ENCODE measurements around the gene TDRD1. TPM values are rescaled to one million over a fixed set of nuclear protein-coding genes. Genes with fewer than 3 reads are reported as not detected.

Gene TDRD1
- total and polyA plus RNA-seq, 2 donors (not counting 3 experiments of a cell fraction or from before 2014, with no cell fraction given) = not detected

DNA sequence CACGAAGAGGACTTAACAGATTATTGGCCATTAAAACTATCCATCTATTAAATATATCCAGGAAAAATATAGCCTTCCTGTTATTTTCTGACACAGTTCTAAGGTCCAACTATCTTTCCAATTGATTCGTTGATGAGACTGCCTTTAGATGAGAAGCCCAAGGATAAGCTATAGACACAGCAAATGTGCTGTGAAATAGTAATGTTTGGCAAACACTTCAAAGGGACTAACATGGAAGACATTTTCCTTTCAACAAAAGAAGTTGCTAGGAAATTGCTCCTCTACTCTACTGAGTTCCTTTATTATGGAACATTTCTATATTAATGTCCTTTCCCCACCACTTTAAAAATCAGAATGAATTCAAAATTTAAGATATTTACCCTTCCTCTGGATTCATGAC, 43.7 kb upstream of the TDRD1 start:
- intact Hi-C loops (cut with micrococcal nuclease) (no loop called here), dilution Hi-C loops (cut with MboI; ENCODE audit: extremely low pct_ligation_motif_present, low sequenced_read_pairs) (no loop called here)
- DNase-seq (ENCODE audit: low read depth, low spot score) = no peak
- TF ChIP-seq JUN (IDR thresholded peaks at IDR 0.05; ENCODE audit: borderline replicate concordance, insufficient read depth, insufficient read length, low read depth) (no peak), POLR2AphosphoS5 (IDR thresholded peaks at IDR 0.05; ENCODE audit: insufficient read depth, low read depth, low read length) (no peak), GATA2 (IDR thresholded peaks at IDR 0.05; ENCODE audit: insufficient read depth, insufficient read length, low read depth, low read length) (no peak), POLR2A (IDR thresholded peaks at IDR 0.05; ENCODE audit: low read depth, low read length) (no peak)
- TF ChIP-seq, protein P1, sequence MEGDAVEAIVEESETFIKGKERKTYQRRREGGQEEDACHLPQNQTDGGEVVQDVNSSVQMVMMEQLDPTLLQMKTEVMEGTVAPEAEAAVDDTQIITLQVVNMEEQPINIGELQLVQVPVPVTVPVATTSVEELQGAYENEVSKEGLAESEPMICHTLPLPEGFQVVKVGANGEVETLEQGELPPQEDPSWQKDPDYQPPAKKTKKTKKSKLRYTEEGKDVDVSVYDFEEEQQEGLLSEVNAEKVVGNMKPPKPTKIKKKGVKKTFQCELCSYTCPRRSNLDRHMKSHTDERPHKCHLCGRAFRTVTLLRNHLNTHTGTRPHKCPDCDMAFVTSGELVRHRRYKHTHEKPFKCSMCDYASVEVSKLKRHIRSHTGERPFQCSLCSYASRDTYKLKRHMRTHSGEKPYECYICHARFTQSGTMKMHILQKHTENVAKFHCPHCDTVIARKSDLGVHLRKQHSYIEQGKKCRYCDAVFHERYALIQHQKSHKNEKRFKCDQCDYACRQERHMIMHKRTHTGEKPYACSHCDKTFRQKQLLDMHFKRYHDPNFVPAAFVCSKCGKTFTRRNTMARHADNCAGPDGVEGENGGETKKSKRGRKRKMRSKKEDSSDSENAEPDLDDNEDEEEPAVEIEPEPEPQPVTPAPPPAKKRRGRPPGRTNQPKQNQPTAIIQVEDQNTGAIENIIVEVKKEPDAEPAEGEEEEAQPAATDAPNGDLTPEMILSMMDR (IDR thresholded peaks at IDR 0.05; ENCODE audit: extremely low read depth in 1 of 2, insufficient read depth in 1 of 2, low read depth in 1 of 2, low read length in 2 of 2) = no peak
- BruUV-seq (replicated peaks) = no TSS peak
- Histone ChIP-seq H3K36me3 (ENCODE audit: control insufficient read depth in 2 of 2, extremely low read depth in 1 of 2, insufficient read depth in 2 of 2, low read length in 2 of 2) (peaks cover 2 to 7% of the 10 kb centered on the region in 2 experiments), H2AFZ (ENCODE audit: low read depth, low read length) (no peak overlapping the region), H3K27me3 (ENCODE audit: control insufficient read depth in 2 of 2, insufficient read depth in 2 of 2, low read length in 2 of 2) (no peaks in the 10 kb centered on the region), H3K4me1 (ENCODE audit: control insufficient read depth, extremely low read depth, insufficient read depth, low read length) (peaks cover 6% of the 10 kb centered on the region), H3K79me2 (ENCODE audit: control insufficient read depth, insufficient read depth, low read length) (no peaks in the 10 kb centered on the region), H3K4me2 (ENCODE audit: insufficient read depth, low read length) (no peak overlapping the region), H4K20me1 (replicated peaks; ENCODE audit: control insufficient read depth, extremely low read depth, insufficient read depth, low read length) (no peaks in the 10 kb centered on the region), H3K27ac (ENCODE audit: insufficient read depth, low read depth, low read length) (no peak overlapping the region), H3K9me1 (replicated peaks; ENCODE audit: control insufficient read depth, extremely low read depth, insufficient read depth, low read length) (no peaks in the 10 kb centered on the region), H3K9ac (replicated peaks; ENCODE audit: extremely low read depth, insufficient read depth, low read length) (no peak overlapping the region), H3K4me3 (replicated peaks in 1 of 3; ENCODE audit: insufficient read depth in 1 of 3, low read depth in 1 of 3, low read length in 3 of 3) (no peak overlapping the region), H3K9me3 (replicated peaks; ENCODE audit: control insufficient read depth, insufficient read depth, low read length) (no peaks in the 10 kb centered on the region)
- ChIA-PET POLR2A (no interaction called here), CTCF (no interaction called here)
- FAIRE-seq = no peak

GRCh38 chr10:114138581-114138980, 40.6 kb upstream of the TDRD1 start:
- Histone ChIP-seq H2AFZ (ENCODE audit: low read depth, low read length) (peak overlapping the region; percentile 55), H3K4me2 (ENCODE audit: insufficient read depth, low read length) (peak overlapping the region; percentile 79), H3K9me1 (replicated peaks; ENCODE audit: control insufficient read depth, extremely low read depth, insufficient read depth, low read length) (no peaks in the 10 kb centered on the region), H3K9me3 (replicated peaks; ENCODE audit: control insufficient read depth, insufficient read depth, low read length) (no peaks in the 10 kb centered on the region), H3K36me3 (ENCODE audit: control insufficient read depth in 2 of 2, extremely low read depth in 1 of 2, insufficient read depth in 2 of 2, low read length in 2 of 2) (peaks cover 5 to 7% of the 10 kb centered on the region in 2 experiments), H3K79me2 (ENCODE audit: control insufficient read depth, insufficient read depth, low read length) (no peaks in the 10 kb centered on the region), H3K4me3 (replicated peaks in 1 of 3; ENCODE audit: insufficient read depth in 1 of 3, low read depth in 1 of 3, low read length in 3 of 3) (no peak overlapping the region), H3K4me1 (ENCODE audit: control insufficient read depth, extremely low read depth, insufficient read depth, low read length) (peaks cover 6% of the 10 kb centered on the region), H3K27me3 (ENCODE audit: control insufficient read depth in 2 of 2, insufficient read depth in 2 of 2, low read length in 2 of 2) (no peaks in the 10 kb centered on the region), H3K9ac (replicated peaks; ENCODE audit: extremely low read depth, insufficient read depth, low read length) (no peak overlapping the region), H3K27ac (ENCODE audit: insufficient read depth, low read depth, low read length) (peak overlapping the region; percentile 12), H4K20me1 (replicated peaks; ENCODE audit: control insufficient read depth, extremely low read depth, insufficient read depth, low read length) (no peaks in the 10 kb centered on the region)
- ChIA-PET POLR2A (interaction anchor here (0.6 to 0.7 kb wide), 2 partner anchors 20 to 27 kb away, joined by 4 to 7 read pairs; no protein-coding TSS in a partner anchor), CTCF (interaction anchor here (0.7 to 1.0 kb wide), 4 partner anchors 9 to 333 kb away, joined by 3 to 4 read pairs (median 4); no protein-coding TSS in a partner anchor)
- TF ChIP-seq MYC (IDR thresholded peaks at IDR 0.05; ENCODE audit: low read depth, low read length) = no peak
- TF ChIP-seq GATA2 (IDR thresholded peaks at IDR 0.05; ENCODE audit: insufficient read depth, insufficient read length, low read depth, low read length) = no peak
- TF ChIP-seq POLR2AphosphoS5 (IDR thresholded peaks at IDR 0.05; ENCODE audit: insufficient read depth, low read depth, low read length) = no peak
- TF ChIP-seq POLR2A (IDR thresholded peaks at IDR 0.05; ENCODE audit: low read depth, low read length) = no peak
- TF ChIP-seq EZH2 (IDR thresholded peaks at IDR 0.05; ENCODE audit: borderline replicate concordance, low read depth, low read length, severe bottlenecking) = no peak
- TF ChIP-seq, protein P2, sequence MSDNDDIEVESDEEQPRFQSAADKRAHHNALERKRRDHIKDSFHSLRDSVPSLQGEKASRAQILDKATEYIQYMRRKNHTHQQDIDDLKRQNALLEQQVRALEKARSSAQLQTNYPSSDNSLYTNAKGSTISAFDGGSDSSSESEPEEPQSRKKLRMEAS (IDR thresholded peaks at IDR 0.05; ENCODE audit: insufficient read depth, insufficient read length) = no peak
- TF ChIP-seq FOS (IDR thresholded peaks at IDR 0.05; ENCODE audit: borderline replicate concordance, insufficient read depth, low read length) = no peak
- no peak for TF ChIP-seq JUN (IDR thresholded peaks at IDR 0.05; ENCODE audit: borderline replicate concordance, insufficient read depth, insufficient read length, low read depth)
- TF ChIP-seq, protein P1 (IDR thresholded peaks at IDR 0.05; ENCODE audit: extremely low read depth in 1 of 2, insufficient read depth in 1 of 2, low read depth in 1 of 2, low read length in 2 of 2) = no peak
- FAIRE-seq (no peak), DNase-seq (ENCODE audit: low read depth, low spot score) (peak; percentile 77)
- dilution Hi-C loops (cut with MboI; ENCODE audit: extremely low pct_ligation_motif_present, low sequenced_read_pairs) = no loop called here
- no TSS peak for BruUV-seq (replicated peaks)
- intact Hi-C loops (cut with micrococcal nuclease) = no loop called here
